GM18858 (cell line): Measurements from ENCODE around the gene RYR2.
"Not testable (repeated sequence)": the region's sequence is repeated elsewhere in the genome, so short reads cannot be mapped to it uniquely, and the experiment has no call there.

Experiments
- ATAC-seq: cut with Tn5 transposase; IDR thresholded peaks from one replicate; pipeline ENCODE4 v1.9.1; 2021; ENCODE audit not compliant: unreplicated experiment

Gene RYR2

GRCh38 chr1:237320890-237321289, 278.9 kb downstream of the RYR2 start:
- no peak for ATAC-seq

GRCh38 chr1:237324226-237324625, 282.2 kb downstream of the RYR2 start:
- no peak for ATAC-seq

GRCh38 chr1:237327061-237327460, 285.1 kb downstream of the RYR2 start:
- ATAC-seq, result no peak

GRCh38 chr1:237340892-237341291, 298.9 kb downstream of the RYR2 start:
- ATAC-seq, result no peak

- no peak for ATAC-seq
Observed at GRCh38 chr1:237341391-237341790, 299.4 kb downstream of the RYR2 start.

GRCh38 chr1:237342730-237343129, 300.7 kb downstream of the RYR2 start:
- no peak for ATAC-seq

- no peak for ATAC-seq
Observed at GRCh38 chr1:237352747-237353146, 310.8 kb downstream of the RYR2 start.

GRCh38 chr1:237353918-237354317, 311.9 kb downstream of the RYR2 start:
- no peak for ATAC-seq

GRCh38 chr1:237355022-237355421, 313.0 kb downstream of the RYR2 start:
- ATAC-seq, result no peak

GRCh38 chr1:237358555-237358954, 316.6 kb downstream of the RYR2 start:
- ATAC-seq, result no peak

GRCh38 chr1:237367758-237368157, 325.8 kb downstream of the RYR2 start:
- ATAC-seq, result no peak

- not testable (repeated sequence) for ATAC-seq
Observed at GRCh38 chr1:237371477-237371876, 329.5 kb downstream of the RYR2 start.

GRCh38 chr1:237383791-237384190, 341.8 kb downstream of the RYR2 start:
- ATAC-seq, result no peak

GRCh38 chr1:237384213-237384612, 342.2 kb downstream of the RYR2 start:
- ATAC-seq, result no peak

- ATAC-seq, result no peak
Observed at GRCh38 chr1:237386362-237387143, 344.6 kb downstream of the RYR2 start.

GRCh38 chr1:237387144-237387505, 345.1 kb downstream of the RYR2 start:
- no peak for ATAC-seq

- ATAC-seq, result no peak
Observed at GRCh38 chr1:237390823-237391222, 348.8 kb downstream of the RYR2 start.

GRCh38 chr1:237393632-237394031, 351.6 kb downstream of the RYR2 start:
- no peak for ATAC-seq

- no peak for ATAC-seq
Observed at GRCh38 chr1:237394281-237394680, 352.3 kb downstream of the RYR2 start.

- no peak for ATAC-seq
Observed at GRCh38 chr1:237396426-237396825, 354.4 kb downstream of the RYR2 start.

- ATAC-seq, result no peak
Observed at GRCh38 chr1:237398751-237399150, 356.8 kb downstream of the RYR2 start.

- ATAC-seq, result no peak
Observed at GRCh38 chr1:237405912-237406311, 363.9 kb downstream of the RYR2 start.

- ATAC-seq, result peak; percentile 65
Observed at GRCh38 chr1:237411621-237412020, 369.6 kb downstream of the RYR2 start.
